ENCODE data around the gene VPS8. TPM values are rescaled to one million over a fixed set of nuclear protein-coding genes. Genes with fewer than 3 reads are reported as not detected.

VPS8 gene
- total and polyA plus RNA-seq, 2 of the 13 experiments (the other 11 are each of a cell fraction or from before 2014, with no cell fraction given) = 14.2 to 35.1 TPM

DNA sequence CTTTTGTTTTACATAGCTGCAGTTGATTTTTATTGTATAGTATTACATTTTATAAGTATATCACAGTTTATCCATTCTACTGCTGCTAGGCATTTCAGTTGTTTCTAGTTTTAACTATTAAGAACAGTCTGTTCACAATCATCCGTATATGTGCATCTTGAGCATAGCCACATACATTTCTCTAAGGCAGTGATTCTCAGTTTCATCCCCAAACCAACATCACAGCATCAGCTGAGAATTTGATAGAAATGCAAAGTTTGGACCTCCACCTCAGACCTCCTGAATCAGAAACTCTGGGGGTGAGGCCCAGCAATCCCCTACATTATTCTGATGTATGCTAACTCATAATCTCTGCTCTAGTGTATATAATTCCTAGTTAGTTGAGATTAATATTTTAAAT, 120.8 kb downstream of the VPS8 start:
- Histone ChIP-seq H3K9me3 (ENCODE audit: low read length) (no peaks in the 10 kb centered on the region), H3K27me3 (ENCODE audit: control insufficient read depth in 1 of 2, insufficient read depth in 2 of 2, low read length in 2 of 2) (no peaks in the 10 kb centered on the region), H3K4me2 (ENCODE audit: low read depth, low read length) (no peak overlapping the region), H3K4me3 (replicated peaks in 1 of 3; ENCODE audit: insufficient read depth in 1 of 3, low read depth in 2 of 3, low read length in 3 of 3) (no peak overlapping the region), H4K20me1 (ENCODE audit: insufficient read depth, low read length) (no peaks in the 10 kb centered on the region), H2AFZ (ENCODE audit: low read length) (no peak overlapping the region), H3K36me3 (replicated peaks in 1 of 2; ENCODE audit: control insufficient read depth in 1 of 2, insufficient read depth in 2 of 2, low read length in 2 of 2) (peaks cover 0 to 12% of the 10 kb centered on the region in 2 experiments; a peak in 3 of 5 replicates), H3K79me2 (ENCODE audit: insufficient read depth, low read length) (no peaks in the 10 kb centered on the region), H3K9ac (ENCODE audit: insufficient read depth, low read depth, low read length) (no peak overlapping the region), H3K27ac (ENCODE audit: extremely low read length, insufficient read depth, low read length) (no peak overlapping the region), H3K4me1 (ENCODE audit: insufficient read depth, low read length) (no peaks in the 10 kb centered on the region)
- intact Hi-C loops (cut with micrococcal nuclease; ENCODE audit: unreplicated experiment) = no loop called here
- CTCF ChIA-PET (ENCODE audit: low intra/inter-chr PET ratio, low total read pairs) = no interaction called here
- 97% methylated on average over 1 of the region's 1 CpG for WGBS (ENCODE audit: low lambda C conversion rate)
- no peak for ATAC-seq
- no peak for FAIRE-seq
- in situ Hi-C loops (cut with HindIII; ENCODE audit: extremely low pct_ligation_motif_present, low pct_unique_long_range_greater_than_20kb) = no loop called here
- DNase-seq (ENCODE audit: low spot score) = no peak
- POLR2A ChIA-PET = no interaction called here
- no TSS peak for BruUV-seq (replicated peaks)
- TF ChIP-seq FOXJ3 (CRISPR knock-in tag; IDR thresholded peaks at IDR 0.05; ENCODE audit: borderline replicate concordance) = no peak
- TF ChIP-seq, protein P1, sequence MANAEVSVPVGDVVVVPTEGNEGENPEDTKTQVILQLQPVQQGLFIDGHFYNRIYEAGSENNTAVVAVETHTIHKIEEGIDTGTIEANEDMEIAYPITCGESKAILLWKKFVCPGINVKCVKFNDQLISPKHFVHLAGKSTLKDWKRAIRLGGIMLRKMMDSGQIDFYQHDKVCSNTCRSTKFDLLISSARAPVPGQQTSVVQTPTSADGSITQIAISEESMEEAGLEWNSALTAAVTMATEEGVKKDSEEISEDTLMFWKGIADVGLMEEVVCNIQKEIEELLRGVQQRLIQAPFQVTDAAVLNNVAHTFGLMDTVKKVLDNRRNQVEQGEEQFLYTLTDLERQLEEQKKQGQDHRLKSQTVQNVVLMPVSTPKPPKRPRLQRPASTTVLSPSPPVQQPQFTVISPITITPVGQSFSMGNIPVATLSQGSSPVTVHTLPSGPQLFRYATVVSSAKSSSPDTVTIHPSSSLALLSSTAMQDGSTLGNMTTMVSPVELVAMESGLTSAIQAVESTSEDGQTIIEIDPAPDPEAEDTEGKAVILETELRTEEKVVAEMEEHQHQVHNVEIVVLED (CRISPR knock-in tag; IDR thresholded peaks at IDR 0.05; ENCODE audit: borderline replicate concordance) = no peak
- TF ChIP-seq TBX3 (IDR thresholded peaks at IDR 0.05; ENCODE audit: borderline replicate concordance) = no peak
- no peak for TF ChIP-seq JUND (CRISPR knock-in tag; IDR thresholded peaks at IDR 0.05)
- TF ChIP-seq, protein P2, sequence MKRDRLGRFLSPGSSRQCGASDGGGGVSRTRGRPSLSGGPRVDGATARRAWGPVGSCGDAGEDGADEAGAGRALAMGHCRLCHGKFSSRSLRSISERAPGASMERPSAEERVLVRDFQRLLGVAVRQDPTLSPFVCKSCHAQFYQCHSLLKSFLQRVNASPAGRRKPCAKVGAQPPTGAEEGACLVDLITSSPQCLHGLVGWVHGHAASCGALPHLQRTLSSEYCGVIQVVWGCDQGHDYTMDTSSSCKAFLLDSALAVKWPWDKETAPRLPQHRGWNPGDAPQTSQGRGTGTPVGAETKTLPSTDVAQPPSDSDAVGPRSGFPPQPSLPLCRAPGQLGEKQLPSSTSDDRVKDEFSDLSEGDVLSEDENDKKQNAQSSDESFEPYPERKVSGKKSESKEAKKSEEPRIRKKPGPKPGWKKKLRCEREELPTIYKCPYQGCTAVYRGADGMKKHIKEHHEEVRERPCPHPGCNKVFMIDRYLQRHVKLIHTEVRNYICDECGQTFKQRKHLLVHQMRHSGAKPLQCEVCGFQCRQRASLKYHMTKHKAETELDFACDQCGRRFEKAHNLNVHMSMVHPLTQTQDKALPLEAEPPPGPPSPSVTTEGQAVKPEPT (CRISPR knock-in tag; IDR thresholded peaks at IDR 0.05; ENCODE audit: low read depth) = no peak
- no peak for TF ChIP-seq ZFP90 (CRISPR knock-in tag; IDR thresholded peaks at IDR 0.05; ENCODE audit: borderline replicate concordance)
- no peak for TF ChIP-seq NCOA5 (CRISPR knock-in tag; IDR thresholded peaks at IDR 0.05)
- TF ChIP-seq, protein P3, sequence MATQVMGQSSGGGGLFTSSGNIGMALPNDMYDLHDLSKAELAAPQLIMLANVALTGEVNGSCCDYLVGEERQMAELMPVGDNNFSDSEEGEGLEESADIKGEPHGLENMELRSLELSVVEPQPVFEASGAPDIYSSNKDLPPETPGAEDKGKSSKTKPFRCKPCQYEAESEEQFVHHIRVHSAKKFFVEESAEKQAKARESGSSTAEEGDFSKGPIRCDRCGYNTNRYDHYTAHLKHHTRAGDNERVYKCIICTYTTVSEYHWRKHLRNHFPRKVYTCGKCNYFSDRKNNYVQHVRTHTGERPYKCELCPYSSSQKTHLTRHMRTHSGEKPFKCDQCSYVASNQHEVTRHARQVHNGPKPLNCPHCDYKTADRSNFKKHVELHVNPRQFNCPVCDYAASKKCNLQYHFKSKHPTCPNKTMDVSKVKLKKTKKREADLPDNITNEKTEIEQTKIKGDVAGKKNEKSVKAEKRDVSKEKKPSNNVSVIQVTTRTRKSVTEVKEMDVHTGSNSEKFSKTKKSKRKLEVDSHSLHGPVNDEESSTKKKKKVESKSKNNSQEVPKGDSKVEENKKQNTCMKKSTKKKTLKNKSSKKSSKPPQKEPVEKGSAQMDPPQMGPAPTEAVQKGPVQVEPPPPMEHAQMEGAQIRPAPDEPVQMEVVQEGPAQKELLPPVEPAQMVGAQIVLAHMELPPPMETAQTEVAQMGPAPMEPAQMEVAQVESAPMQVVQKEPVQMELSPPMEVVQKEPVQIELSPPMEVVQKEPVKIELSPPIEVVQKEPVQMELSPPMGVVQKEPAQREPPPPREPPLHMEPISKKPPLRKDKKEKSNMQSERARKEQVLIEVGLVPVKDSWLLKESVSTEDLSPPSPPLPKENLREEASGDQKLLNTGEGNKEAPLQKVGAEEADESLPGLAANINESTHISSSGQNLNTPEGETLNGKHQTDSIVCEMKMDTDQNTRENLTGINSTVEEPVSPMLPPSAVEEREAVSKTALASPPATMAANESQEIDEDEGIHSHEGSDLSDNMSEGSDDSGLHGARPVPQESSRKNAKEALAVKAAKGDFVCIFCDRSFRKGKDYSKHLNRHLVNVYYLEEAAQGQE (IDR thresholded peaks at IDR 0.05; ENCODE audit: borderline replicate concordance in 1 of 2, low read depth in 1 of 2, low read length in 2 of 2) = no peak
- no peak for TF ChIP-seq ERF (CRISPR knock-in tag; IDR thresholded peaks at IDR 0.05)
- TF ChIP-seq ZNF775 (CRISPR knock-in tag; IDR thresholded peaks at IDR 0.05; ENCODE audit: borderline replicate concordance) = no peak
- TF ChIP-seq, protein P4, sequence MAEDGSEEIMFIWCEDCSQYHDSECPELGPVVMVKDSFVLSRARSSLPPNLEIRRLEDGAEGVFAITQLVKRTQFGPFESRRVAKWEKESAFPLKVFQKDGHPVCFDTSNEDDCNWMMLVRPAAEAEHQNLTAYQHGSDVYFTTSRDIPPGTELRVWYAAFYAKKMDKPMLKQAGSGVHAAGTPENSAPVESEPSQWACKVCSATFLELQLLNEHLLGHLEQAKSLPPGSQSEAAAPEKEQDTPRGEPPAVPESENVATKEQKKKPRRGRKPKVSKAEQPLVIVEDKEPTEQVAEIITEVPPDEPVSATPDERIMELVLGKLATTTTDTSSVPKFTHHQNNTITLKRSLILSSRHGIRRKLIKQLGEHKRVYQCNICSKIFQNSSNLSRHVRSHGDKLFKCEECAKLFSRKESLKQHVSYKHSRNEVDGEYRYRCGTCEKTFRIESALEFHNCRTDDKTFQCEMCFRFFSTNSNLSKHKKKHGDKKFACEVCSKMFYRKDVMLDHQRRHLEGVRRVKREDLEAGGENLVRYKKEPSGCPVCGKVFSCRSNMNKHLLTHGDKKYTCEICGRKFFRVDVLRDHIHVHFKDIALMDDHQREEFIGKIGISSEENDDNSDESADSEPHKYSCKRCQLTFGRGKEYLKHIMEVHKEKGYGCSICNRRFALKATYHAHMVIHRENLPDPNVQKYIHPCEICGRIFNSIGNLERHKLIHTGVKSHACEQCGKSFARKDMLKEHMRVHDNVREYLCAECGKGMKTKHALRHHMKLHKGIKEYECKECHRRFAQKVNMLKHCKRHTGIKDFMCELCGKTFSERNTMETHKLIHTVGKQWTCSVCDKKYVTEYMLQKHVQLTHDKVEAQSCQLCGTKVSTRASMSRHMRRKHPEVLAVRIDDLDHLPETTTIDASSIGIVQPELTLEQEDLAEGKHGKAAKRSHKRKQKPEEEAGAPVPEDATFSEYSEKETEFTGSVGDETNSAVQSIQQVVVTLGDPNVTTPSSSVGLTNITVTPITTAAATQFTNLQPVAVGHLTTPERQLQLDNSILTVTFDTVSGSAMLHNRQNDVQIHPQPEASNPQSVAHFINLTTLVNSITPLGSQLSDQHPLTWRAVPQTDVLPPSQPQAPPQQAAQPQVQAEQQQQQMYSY (CRISPR knock-in tag; IDR thresholded peaks at IDR 0.05) = no peak
- TF ChIP-seq ZBTB7B (CRISPR knock-in tag; IDR thresholded peaks at IDR 0.05) = no peak

All from HepG2 (cell line).